ENCODE measurements around the gene CCDC88C.

Gene CCDC88C

GRCh38 chr14:91342206-91342760 is 75.3 kb downstream of the CCDC88C start:
- no peak for DNase-seq

DNA sequence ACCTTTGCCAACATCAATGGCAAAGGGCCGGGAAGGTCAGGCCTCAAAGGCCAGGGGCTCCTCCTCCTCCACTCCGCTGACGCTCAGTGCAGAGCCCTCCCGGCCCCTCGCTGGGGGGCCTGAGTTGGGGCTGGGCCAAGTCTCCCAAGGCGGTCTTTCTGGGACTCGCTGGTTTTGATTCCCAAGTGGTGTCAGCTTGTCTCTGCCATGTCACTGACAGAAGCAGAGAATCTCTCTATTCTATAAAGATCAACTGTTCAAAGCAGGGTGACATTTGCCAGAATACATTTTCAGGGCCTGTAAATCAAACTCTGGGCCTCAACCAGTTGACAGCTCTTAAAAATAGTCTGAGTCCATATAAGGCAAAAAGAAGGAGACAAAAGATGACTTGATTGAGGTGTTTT is 75.9 kb downstream of the CCDC88C start:
- no peak for DNase-seq

DNA sequence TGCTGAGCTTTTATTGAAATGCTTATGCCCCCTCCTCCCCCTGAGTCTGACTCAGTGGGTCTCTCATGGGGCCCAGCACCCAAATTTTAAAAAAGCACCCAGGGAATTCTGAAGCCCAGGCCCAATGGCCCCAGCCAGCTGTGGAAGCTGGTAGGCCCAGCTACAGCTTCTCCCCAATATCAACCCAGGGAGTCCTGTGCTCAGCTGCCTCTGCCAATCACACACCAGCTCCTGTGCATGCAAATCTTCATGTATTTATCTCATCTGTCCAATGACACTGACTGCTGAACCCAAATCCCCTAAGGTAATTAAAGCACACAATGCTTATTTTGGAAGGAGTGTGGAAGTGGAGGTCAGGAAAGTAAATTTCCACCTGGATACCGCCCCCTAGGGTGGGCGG is 76.3 kb downstream of the CCDC88C start:
- DNase-seq: no peak

DNA sequence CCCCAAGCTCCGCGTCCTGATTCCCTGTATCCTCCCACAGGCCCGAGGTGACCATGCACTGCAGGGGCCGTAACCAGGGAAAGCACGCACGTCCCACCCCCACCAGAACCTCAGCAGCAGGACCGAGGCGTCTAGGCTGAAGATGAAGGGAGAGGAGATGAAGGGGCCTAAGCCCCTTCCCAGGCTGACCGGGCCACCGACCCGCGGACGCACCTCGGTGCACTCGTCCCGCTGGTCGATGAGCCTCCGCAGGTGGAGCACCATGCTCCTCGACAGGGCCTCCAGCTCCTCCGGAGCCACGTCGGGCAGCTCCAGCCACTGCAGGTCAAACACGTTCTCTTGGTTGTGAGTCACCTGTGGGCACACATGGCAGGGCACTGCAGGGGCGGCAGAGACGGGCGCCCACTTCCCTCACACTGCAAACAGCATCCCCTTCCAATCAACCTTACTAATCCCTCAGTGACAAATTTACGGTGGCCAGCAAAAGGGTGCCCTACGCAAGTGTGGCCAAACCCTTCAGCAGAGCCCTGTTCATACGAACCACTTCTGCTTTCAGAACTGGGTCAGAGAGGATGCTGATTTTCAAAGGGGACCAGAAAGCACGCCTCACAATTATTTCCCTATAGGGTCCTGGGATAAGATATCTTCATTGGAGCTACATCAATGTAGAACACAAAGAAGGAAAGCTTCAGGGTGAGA is 77.8 kb downstream of the CCDC88C start:
- DNase-seq: no peak

DNA sequence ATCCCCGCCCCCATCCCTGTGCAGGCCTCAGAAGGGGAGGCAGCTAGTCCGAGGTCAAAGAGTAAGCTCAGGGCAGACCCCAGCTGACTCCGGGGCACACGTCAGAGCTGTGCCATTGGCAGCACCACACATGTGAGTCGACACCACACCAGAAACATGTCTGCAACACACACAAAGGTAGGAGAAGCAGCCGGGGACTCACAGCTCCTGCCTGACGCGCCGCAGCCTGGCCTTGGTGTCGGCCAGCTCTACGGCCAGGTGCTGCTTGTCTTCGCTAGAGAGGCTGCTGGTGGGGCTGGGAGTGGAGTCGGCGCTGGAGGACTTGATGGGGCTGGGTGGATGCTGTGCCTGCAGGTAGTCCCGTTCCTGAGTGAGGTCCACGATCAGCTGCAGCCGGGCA is 78.5 kb downstream of the CCDC88C start:
- no peak for DNase-seq

- no peak for DNase-seq
These were observed 79.2 kb downstream of the CCDC88C start for GRCh38 chr14:91338379-91338778.

GRCh38 chr14:91337699-91338335 is 79.8 kb downstream of the CCDC88C start:
- no peak for DNase-seq

GRCh38 chr14:91336093-91336450 is 81.5 kb downstream of the CCDC88C start:
- no peak for DNase-seq

DNA sequence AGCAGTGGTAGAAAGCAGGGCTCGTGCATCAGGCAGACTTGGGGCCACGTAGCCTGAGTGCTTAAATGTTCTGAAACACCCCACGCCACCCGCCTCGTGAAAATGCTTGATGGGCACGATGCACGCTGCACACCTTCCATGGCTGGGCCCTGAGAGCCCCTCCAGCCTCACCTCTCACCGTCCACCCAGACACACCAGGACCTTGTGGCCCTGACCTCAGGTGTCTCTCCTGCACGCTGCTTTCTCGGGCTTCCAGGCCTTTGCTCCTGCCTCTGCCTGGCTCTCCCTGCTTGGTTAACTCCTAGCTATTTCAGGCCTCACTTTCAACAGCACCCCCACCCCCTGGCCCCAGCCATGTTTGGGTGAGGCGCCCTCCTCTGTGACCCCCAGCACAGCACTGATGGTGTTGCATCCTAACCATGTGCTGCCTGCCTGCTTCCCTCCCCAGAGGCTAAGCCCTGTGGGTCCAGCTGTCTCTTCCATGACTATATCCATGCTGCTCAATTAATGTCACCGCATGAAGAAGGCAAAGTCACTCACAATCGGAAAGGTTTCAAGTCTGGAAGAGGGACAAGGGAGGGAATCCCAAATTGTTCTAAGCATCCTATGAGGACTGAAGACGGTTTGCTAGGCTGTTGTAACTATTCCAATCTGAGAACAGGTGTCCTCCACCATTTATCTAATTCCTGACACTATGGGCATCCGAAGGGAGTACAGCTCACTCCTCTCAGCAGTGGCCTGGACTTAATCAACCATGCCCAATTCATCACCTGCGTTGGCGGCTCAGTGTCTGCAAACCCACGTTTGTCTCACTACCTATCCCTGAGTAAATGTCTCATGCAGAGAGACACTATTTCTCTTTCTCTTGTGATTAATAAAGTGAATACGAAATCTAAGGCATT is 82.2 kb downstream of the CCDC88C start:
- DNase-seq: no peak

DNA sequence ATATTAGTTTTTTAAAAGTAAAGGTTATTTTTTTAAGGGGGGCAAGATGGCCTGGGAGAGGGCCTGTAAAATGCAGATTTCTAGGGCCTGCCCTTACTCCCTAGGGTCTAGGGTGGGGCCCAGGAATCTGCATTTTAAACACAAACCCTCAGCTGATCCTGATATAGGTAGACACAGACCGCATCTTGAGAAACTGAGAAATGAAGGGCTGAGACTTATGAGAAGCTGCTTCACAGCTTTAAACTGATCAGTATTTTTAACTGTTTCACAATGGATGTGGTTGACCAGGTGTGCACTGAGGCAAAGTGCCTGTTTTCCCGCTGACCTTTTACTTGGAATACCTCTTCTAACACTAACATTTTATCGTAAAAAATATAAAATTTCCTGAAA is 84.0 kb downstream of the CCDC88C start:
- DNase-seq: no peak

DNA sequence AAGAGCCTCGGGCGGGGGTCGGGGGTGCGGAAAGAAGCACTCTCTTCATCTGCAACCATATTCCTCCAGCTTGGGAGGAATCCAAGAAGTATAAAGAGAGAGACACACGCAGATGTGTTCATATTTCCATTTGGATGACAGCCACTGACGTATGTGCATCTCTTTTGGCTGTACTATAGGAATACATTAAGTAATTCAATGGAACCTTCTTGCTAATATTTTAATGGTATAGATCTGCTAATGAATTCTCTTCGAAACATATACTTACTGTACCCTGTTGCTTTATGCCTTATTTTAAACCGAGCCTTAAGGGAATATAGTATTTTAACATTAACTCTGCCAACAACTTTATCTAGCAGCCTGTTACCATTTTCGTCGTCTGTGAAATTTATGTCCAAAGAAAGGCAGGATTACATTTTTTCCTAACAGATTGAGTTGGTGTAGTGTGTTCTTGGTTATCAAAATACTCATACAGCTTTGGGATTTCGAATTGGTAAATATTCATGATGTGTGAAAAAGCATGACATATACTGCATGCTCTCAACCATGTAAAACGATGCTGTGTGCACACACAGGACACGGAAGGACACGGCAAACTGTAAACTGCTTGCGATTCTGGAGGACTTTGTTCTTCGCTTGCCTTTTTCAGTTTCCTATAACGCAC is 84.5 kb downstream of the CCDC88C start:
- no peak for DNase-seq

GRCh38 chr14:91332171-91332985 is 85.2 kb downstream of the CCDC88C start:
- DNase-seq: no peak

GRCh38 chr14:91331721-91332120 is 85.9 kb downstream of the CCDC88C start:
- DNase-seq: no peak

DNA sequence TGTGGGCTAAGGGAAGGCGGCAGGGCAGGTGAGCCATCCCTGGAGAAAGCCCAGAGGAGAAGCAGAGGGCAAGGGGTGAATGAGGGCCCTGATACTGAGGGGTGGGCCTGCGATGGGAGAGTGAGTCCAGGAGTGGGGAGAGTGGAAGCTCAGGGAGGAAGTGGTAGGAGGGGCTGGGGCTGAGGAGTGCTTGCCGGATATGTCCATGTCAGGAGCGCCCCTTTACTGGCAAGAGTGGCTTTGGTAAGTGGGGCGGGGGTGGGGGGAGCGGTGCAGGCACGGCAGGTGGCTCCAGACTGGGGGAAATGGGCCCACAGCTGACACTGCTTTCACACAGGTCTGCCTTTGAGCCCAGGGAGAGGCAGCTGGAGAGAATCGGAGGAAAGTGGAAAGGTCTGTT is 86.8 kb downstream of the CCDC88C start:
- no peak for DNase-seq

DNA sequence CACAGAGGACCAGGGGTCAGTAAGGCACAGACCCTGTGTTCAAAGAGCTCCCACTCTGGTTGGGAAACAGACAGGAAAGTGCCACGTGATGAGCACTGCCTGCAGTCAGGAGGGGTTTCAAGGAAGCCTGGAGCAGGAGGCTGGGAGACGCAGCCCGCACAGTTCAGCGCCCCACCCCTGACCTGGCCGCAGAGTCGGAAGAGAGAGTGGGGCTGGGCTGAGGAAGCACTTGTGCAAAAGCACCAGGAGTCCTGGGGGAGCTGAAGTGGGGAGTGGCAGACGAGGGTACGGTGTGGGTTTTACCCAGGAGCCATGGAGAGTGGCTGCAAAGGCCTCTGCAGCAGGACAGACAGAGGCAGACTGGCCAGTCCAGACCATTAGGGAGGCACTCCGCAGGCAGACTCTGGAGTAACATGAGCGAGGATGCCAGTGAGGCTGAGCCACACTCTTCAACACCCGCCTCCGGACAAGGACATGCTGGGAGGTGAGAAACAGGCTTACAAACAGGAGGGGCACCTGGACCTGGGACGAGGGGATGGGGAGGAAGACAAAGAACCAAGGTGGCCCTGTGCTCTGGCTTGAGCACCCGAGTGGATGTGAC is 87.4 kb downstream of the CCDC88C start:
- no peak for DNase-seq

- no peak for DNase-seq
These were observed 88.1 kb downstream of the CCDC88C start for GRCh38 chr14:91329486-91330014.

DNA sequence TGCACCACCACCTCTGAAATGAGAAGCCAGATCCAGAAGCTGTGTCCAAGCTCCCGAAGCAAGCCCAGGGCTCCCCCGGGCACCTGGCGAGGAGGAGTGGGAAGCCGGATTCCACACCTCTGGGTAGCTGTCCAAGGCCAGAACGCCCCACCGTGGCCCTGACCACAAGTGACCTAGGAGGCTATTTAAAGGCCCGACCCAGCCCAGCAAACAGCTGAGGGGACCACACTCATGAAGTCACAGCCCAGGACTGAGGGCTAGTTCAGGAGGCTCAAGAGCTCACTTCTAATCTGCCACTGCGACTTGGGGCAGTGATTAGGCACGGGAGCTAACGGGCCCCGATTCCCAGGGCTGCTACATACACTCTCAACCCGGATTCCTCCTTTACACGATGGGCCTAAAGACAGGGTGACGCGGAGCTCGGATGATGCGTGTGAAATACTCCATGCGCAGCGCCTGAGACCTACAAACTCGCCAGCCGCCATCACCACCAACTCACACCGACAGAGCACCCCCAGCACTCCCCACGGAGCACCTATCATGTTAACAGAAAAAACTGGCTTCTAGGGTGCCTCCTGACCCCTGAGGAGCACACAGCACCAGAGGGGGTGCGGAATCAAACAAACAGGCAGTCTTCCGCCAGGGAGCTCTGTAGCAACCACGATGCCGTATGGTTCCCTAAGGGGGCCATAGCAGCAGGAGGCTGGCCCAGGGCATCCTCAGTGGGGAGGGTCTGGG is 89.1 kb downstream of the CCDC88C start:
- no peak for DNase-seq

- DNase-seq: no peak
These were observed 89.8 kb downstream of the CCDC88C start for GRCh38 chr14:91327661-91328312.

DNA sequence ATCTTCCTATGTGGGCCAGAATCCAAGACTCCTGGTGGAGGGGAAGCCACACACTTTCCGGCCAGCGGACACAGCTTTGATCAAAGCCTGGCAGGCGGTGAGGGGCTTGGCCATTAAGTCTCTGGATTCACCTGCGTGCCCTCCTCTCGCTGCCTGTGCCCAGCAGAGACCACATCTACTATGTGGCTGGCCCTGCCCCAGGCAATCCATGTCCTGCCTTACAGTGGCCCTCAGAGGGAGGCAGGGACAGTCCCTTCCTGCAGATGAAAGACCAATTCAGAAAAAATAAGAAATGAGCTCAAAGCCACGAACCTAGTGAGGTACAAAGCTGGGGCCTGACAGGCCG is 90.4 kb downstream of the CCDC88C start:
- no peak for DNase-seq

Data from stimulated activated CD8-positive, alpha-beta memory T cell treated with anti-CD3 and anti-CD28 coated beads, Interleukin-4, amount 100 ng/mL, for 48 hours (primary cell).